ENCODE data around the gene ENTR1. TPM values are rescaled to one million over a fixed set of nuclear protein-coding genes. Genes with fewer than 3 reads are reported as not detected.

The ENTR1 gene
- total RNA-seq, 3 donors from 2014 or later, result 27.8 to 47.6 (median 33.2) TPM

GRCh38 chr9:136376457-136376856, 34.0 kb downstream of the ENTR1 start:
- H3K4me3 ChIP-seq, result no peak overlapping the region
- no peak for DNase-seq
- H3K9me3 ChIP-seq, result no peaks in the 10 kb centered on the region
- no peaks in the 10 kb centered on the region for H3K4me1 ChIP-seq (ENCODE audit: low read depth)
- TF ChIP-seq CTCF (IDR thresholded peaks at IDR 0.05), result no peak
- H3K36me3 ChIP-seq (ENCODE audit: low read depth), result no peaks in the 10 kb centered on the region
- no peak for ATAC-seq
- intact Hi-C loops (cut with DNase I, micrococcal nuclease), result no loop called here

- Histone ChIP-seq H3K9me3 (no peaks in the 10 kb centered on the region), H3K4me3 (no peak overlapping the region), H3K4me1 (ENCODE audit: low read depth) (no peaks in the 10 kb centered on the region), H3K36me3 (ENCODE audit: low read depth) (no peaks in the 10 kb centered on the region)
- no peak for ATAC-seq
- intact Hi-C loops (cut with DNase I, micrococcal nuclease), result no loop called here
- no peak for DNase-seq
- TF ChIP-seq CTCF (IDR thresholded peaks at IDR 0.05), result no peak
Observed at GRCh38 chr9:136375096-136375495, 35.3 kb downstream of the ENTR1 start.

GRCh38 chr9:136374183-136374575, 36.2 kb downstream of the ENTR1 start:
- intact Hi-C loops (cut with DNase I, micrococcal nuclease), result no loop called here

GRCh38 chr9:136373300-136374182, 36.9 kb downstream of the ENTR1 start, which contains the start of gene CARD9:
Gene CARD9, minus strand, starts transcription at chr9:136373669. Its CDS starts 1,591 bp downstream, at chr9:136372078.
- H3K36me3 ChIP-seq (ENCODE audit: low read depth), result no peaks in the 10 kb centered on the region
- TF ChIP-seq CTCF (IDR thresholded peaks at IDR 0.05), result no peak
- DNase-seq (peak in 1 of 3 donors; percentile 35), ATAC-seq (peak; percentile 42)
- no peaks in the 10 kb centered on the region for H3K9me3 ChIP-seq
- intact Hi-C loops (cut with DNase I, micrococcal nuclease), result no loop called here
- no peak within 1 kb of the TSS for H3K4me3 ChIP-seq
- H3K4me1 ChIP-seq (ENCODE audit: low read depth), result no peaks in the 10 kb centered on the region

More at GRCh38 chr9:136374183-136374575, 36.2 kb downstream of the ENTR1 start:
- Histone ChIP-seq H3K4me3 (no peak overlapping the region), H3K9me3 (no peaks in the 10 kb centered on the region), H3K36me3 (ENCODE audit: low read depth) (no peaks in the 10 kb centered on the region), H3K4me1 (ENCODE audit: low read depth) (no peaks in the 10 kb centered on the region)
- TF ChIP-seq CTCF (IDR thresholded peaks at IDR 0.05), result no peak
- ATAC-seq, result no peak
- no peak for DNase-seq

- TF ChIP-seq CTCF (IDR thresholded peaks at IDR 0.05), result no peak
- H3K4me3 ChIP-seq, result no peak overlapping the region
Observed at GRCh38 chr9:136372561-136373299, 37.7 kb downstream of the ENTR1 start.

More at GRCh38 chr9:136372561-136373299, 37.7 kb downstream of the ENTR1 start:
- Histone ChIP-seq H3K4me1 (ENCODE audit: low read depth) (no peaks in the 10 kb centered on the region), H3K36me3 (ENCODE audit: low read depth) (no peaks in the 10 kb centered on the region), H3K9me3 (no peaks in the 10 kb centered on the region)
- intact Hi-C loops (cut with DNase I, micrococcal nuclease), result no loop called here
- peak; percentile 37 to 80 (median 58) for DNase-seq
- peak; percentile 72 for ATAC-seq
